Measurements from ENCODE around the gene ACP1.

GRCh38 chr2:295090-295489, 30.3 kb downstream of the ACP1 start:
- TF ChIP-seq CTCF (IDR thresholded peaks at IDR 0.05) = no peak
- TF ChIP-seq EZH2phosphoT487 (IDR thresholded peaks at IDR 0.05) = no peak
- no peak for TF ChIP-seq EZH2 (IDR thresholded peaks at IDR 0.05)
